IPS-NIHi11 (cell line): ENCODE measurements around the gene DIS3L2.
"Not testable (repeated sequence)": the region's sequence is repeated elsewhere in the genome, so short reads cannot be mapped to it uniquely, and the experiment has no call there.

Experiments
- DNase-seq: peaks from one replicate; pipeline ENCODE4 v3.0.0; 2012; ENCODE audit warnings: mixed read lengths, low spot score

Gene DIS3L2

GRCh38 chr2:232009639-232010274 is 48.2 kb downstream of the DIS3L2 start:
- no peak for DNase-seq

GRCh38 chr2:232013701-232014353 is 52.3 kb downstream of the DIS3L2 start:
- DNase-seq: no peak

- DNase-seq: no peak
These were observed 53.2 kb downstream of the DIS3L2 start for GRCh38 chr2:232014681-232015080.

GRCh38 chr2:232018181-232018580 is 56.7 kb downstream of the DIS3L2 start:
- no peak for DNase-seq

GRCh38 chr2:232022718-232023117 is 61.2 kb downstream of the DIS3L2 start:
- DNase-seq: no peak

GRCh38 chr2:232023426-232023825 is 61.9 kb downstream of the DIS3L2 start:
- no peak for DNase-seq

GRCh38 chr2:232024457-232024856 is 62.9 kb downstream of the DIS3L2 start:
- DNase-seq: no peak

GRCh38 chr2:232026910-232027309 is 65.4 kb downstream of the DIS3L2 start:
- no peak for DNase-seq

- DNase-seq: no peak
These were observed 66.0 kb downstream of the DIS3L2 start for GRCh38 chr2:232027530-232027929.

GRCh38 chr2:232028071-232028470 is 66.6 kb downstream of the DIS3L2 start:
- DNase-seq: no peak

- DNase-seq: no peak
These were observed 67.1 kb downstream of the DIS3L2 start for GRCh38 chr2:232028631-232029030.

- DNase-seq: no peak
These were observed 67.8 kb downstream of the DIS3L2 start for GRCh38 chr2:232029346-232029745.

- DNase-seq: peak; percentile 37
These were observed 68.7 kb downstream of the DIS3L2 start for GRCh38 chr2:232030229-232030628.

- not testable (repeated sequence) for DNase-seq
These were observed 73.8 kb downstream of the DIS3L2 start for GRCh38 chr2:232035292-232035691.

- DNase-seq: not testable (repeated sequence)
These were observed 75.4 kb downstream of the DIS3L2 start for GRCh38 chr2:232036876-232037275.

GRCh38 chr2:232038251-232038880 is 76.9 kb downstream of the DIS3L2 start:
- no peak for DNase-seq

- DNase-seq: no peak
These were observed 77.5 kb downstream of the DIS3L2 start for GRCh38 chr2:232038881-232039485.

- no peak for DNase-seq
These were observed 81.5 kb downstream of the DIS3L2 start for GRCh38 chr2:232042911-232043574.

GRCh38 chr2:232043966-232044365 is 82.5 kb downstream of the DIS3L2 start:
- DNase-seq: no peak

GRCh38 chr2:232049350-232049749 is 87.8 kb downstream of the DIS3L2 start:
- no peak for DNase-seq

GRCh38 chr2:232052591-232052990 is 91.1 kb downstream of the DIS3L2 start:
- no peak for DNase-seq

- peak; percentile 35 for DNase-seq
These were observed 92.3 kb downstream of the DIS3L2 start for GRCh38 chr2:232053777-232054176.
